Measurements from ENCODE around the gene FXYD1.
"Not testable (repeated sequence)": the region's sequence is repeated elsewhere in the genome, so short reads cannot be mapped to it uniquely, and the experiment has no call there.

Gene FXYD1

GRCh38 chr19:35099155-35099896 lies 39.3 kb upstream of the FXYD1 start:
- H4K20me1 ChIP-seq (ENCODE audit: insufficient read depth, low read length, poor library complexity, severe bottlenecking), result no peaks in the 10 kb centered on the region

GRCh38 chr19:35099897-35100275 lies 38.7 kb upstream of the FXYD1 start:
- no peaks in the 10 kb centered on the region for H3K36me3 ChIP-seq (ENCODE audit: insufficient read depth, low read length)
- no peaks in the 10 kb centered on the region for H3K27me3 ChIP-seq (ENCODE audit: insufficient read depth, low read length, poor library complexity, severe bottlenecking)
- no peaks in the 10 kb centered on the region for H4K20me1 ChIP-seq (ENCODE audit: insufficient read depth, low read length, poor library complexity, severe bottlenecking)
- no peak overlapping the region for H3K4me2 ChIP-seq (ENCODE audit: low read depth, low read length, poor library complexity, severe bottlenecking)
- no peak overlapping the region for H2AFZ ChIP-seq (ENCODE audit: low read length)
- H3K4me1 ChIP-seq (ENCODE audit: insufficient read depth, low read length, poor library complexity, severe bottlenecking), result no peaks in the 10 kb centered on the region
- no peaks in the 10 kb centered on the region for H3F3A ChIP-seq (ENCODE audit: low read depth)
- no peak overlapping the region for H3K9ac ChIP-seq (ENCODE audit: low read depth, low read length, poor library complexity, severe bottlenecking)
- no peaks in the 10 kb centered on the region for H3K9me2 ChIP-seq (replicated peaks; ENCODE audit: low read depth, low read length)
- TF ChIP-seq CTCF (conservative IDR thresholded peaks at IDR 0.05; ENCODE audit: low read length) (no peak), EZH2phosphoT487 (IDR thresholded peaks at IDR 0.05; ENCODE audit: borderline replicate concordance) (no peak)
- no peak overlapping the region for H3K4me3 ChIP-seq (ENCODE audit: low read length, poor library complexity, severe bottlenecking)
- H3K79me2 ChIP-seq (ENCODE audit: insufficient read depth, low read length), result no peaks in the 10 kb centered on the region
- H3K9me3 ChIP-seq (ENCODE audit: insufficient read depth, low read depth, low read length), result no peaks in the 10 kb centered on the region

More at GRCh38 chr19:35099155-35099896, 39.3 kb upstream of the FXYD1 start:
- no peaks in the 10 kb centered on the region for H3K9me2 ChIP-seq (replicated peaks; ENCODE audit: low read depth, low read length)
- no peaks in the 10 kb centered on the region for H3K4me1 ChIP-seq (ENCODE audit: insufficient read depth, low read length, poor library complexity, severe bottlenecking)
- no peak overlapping the region for H3K4me3 ChIP-seq (ENCODE audit: low read length, poor library complexity, severe bottlenecking)
- no peak overlapping the region for H3K4me2 ChIP-seq (ENCODE audit: low read depth, low read length, poor library complexity, severe bottlenecking)
- no peaks in the 10 kb centered on the region for H3K9me3 ChIP-seq (ENCODE audit: insufficient read depth, low read depth, low read length)
- no peak overlapping the region for H3K9ac ChIP-seq (ENCODE audit: low read depth, low read length, poor library complexity, severe bottlenecking)
- no peaks in the 10 kb centered on the region for H3F3A ChIP-seq (ENCODE audit: low read depth)
- H3K36me3 ChIP-seq (ENCODE audit: insufficient read depth, low read length), result no peaks in the 10 kb centered on the region
- no peak for TF ChIP-seq CTCF (conservative IDR thresholded peaks at IDR 0.05; ENCODE audit: low read length)
- no peak for TF ChIP-seq EZH2phosphoT487 (IDR thresholded peaks at IDR 0.05; ENCODE audit: borderline replicate concordance)
- no peaks in the 10 kb centered on the region for H3K79me2 ChIP-seq (ENCODE audit: insufficient read depth, low read length)
- H2AFZ ChIP-seq (ENCODE audit: low read length), result no peak overlapping the region
- no peaks in the 10 kb centered on the region for H3K27me3 ChIP-seq (ENCODE audit: insufficient read depth, low read length, poor library complexity, severe bottlenecking)

- no peak for TF ChIP-seq EZH2phosphoT487 (IDR thresholded peaks at IDR 0.05; ENCODE audit: borderline replicate concordance)
- TF ChIP-seq CTCF (conservative IDR thresholded peaks at IDR 0.05; ENCODE audit: low read length), result no peak
- no peak overlapping the region for H3K4me3 ChIP-seq (ENCODE audit: low read length, poor library complexity, severe bottlenecking)
Measured at GRCh38 chr19:35100588-35101533, 37.8 kb upstream of the FXYD1 start.

GRCh38 chr19:35101949-35102348 lies 36.7 kb upstream of the FXYD1 start:
- not testable (repeated sequence) for H3K4me3 ChIP-seq (ENCODE audit: low read length, poor library complexity, severe bottlenecking); H3K79me2 ChIP-seq (ENCODE audit: insufficient read depth, low read length); H2AFZ ChIP-seq (ENCODE audit: low read length); H3K9me2 ChIP-seq (replicated peaks; ENCODE audit: low read depth, low read length); H4K20me1 ChIP-seq (ENCODE audit: insufficient read depth, low read length, poor library complexity, severe bottlenecking); H3K27me3 ChIP-seq (ENCODE audit: insufficient read depth, low read length, poor library complexity, severe bottlenecking); H3K4me1 ChIP-seq (ENCODE audit: insufficient read depth, low read length, poor library complexity, severe bottlenecking); H3F3A ChIP-seq (ENCODE audit: low read depth); H3K36me3 ChIP-seq (ENCODE audit: insufficient read depth, low read length); H3K9ac ChIP-seq (ENCODE audit: low read depth, low read length, poor library complexity, severe bottlenecking); H3K4me2 ChIP-seq (ENCODE audit: low read depth, low read length, poor library complexity, severe bottlenecking); H3K9me3 ChIP-seq (ENCODE audit: insufficient read depth, low read depth, low read length)

More at GRCh38 chr19:35100588-35101533, 37.8 kb upstream of the FXYD1 start:
- Histone ChIP-seq H3K27me3 (ENCODE audit: insufficient read depth, low read length, poor library complexity, severe bottlenecking) (no peaks in the 10 kb centered on the region), H3K4me2 (ENCODE audit: low read depth, low read length, poor library complexity, severe bottlenecking) (no peak overlapping the region), H3F3A (ENCODE audit: low read depth) (no peaks in the 10 kb centered on the region), H2AFZ (ENCODE audit: low read length) (no peak overlapping the region), H3K79me2 (ENCODE audit: insufficient read depth, low read length) (no peaks in the 10 kb centered on the region), H3K36me3 (ENCODE audit: insufficient read depth, low read length) (no peaks in the 10 kb centered on the region), H4K20me1 (ENCODE audit: insufficient read depth, low read length, poor library complexity, severe bottlenecking) (no peaks in the 10 kb centered on the region), H3K9me2 (replicated peaks; ENCODE audit: low read depth, low read length) (no peaks in the 10 kb centered on the region), H3K4me1 (ENCODE audit: insufficient read depth, low read length, poor library complexity, severe bottlenecking) (no peaks in the 10 kb centered on the region), H3K9me3 (ENCODE audit: insufficient read depth, low read depth, low read length) (no peaks in the 10 kb centered on the region), H3K9ac (ENCODE audit: low read depth, low read length, poor library complexity, severe bottlenecking) (no peak overlapping the region)

DNA sequence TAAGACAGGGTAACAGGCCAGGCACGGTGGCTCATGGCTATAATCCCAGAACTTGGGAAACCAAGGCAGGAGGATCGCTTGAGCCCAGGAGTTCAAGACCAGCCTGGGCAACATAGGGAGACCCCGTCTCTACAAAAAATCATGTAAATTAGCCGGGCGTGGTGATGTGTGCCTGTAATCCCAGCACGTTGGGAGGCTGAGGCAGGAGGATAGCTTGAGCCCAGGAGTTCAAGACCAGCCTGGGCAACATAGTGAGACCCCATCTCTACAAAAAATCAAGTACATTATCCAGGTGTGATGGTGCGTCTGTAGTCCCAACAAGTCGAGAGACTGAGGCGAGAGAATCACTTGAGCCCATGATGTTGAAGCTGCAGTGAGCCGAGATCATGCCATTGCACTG lies 35.0 kb upstream of the FXYD1 start:
- not testable (repeated sequence) for H3F3A ChIP-seq (ENCODE audit: low read depth); H3K27me3 ChIP-seq (ENCODE audit: insufficient read depth, low read length, poor library complexity, severe bottlenecking); H3K9me3 ChIP-seq (ENCODE audit: insufficient read depth, low read depth, low read length)

More for the DNA sequence above, 35.0 kb upstream of the FXYD1 start:
- not testable (repeated sequence) for H3K9ac ChIP-seq (ENCODE audit: low read depth, low read length, poor library complexity, severe bottlenecking); H2AFZ ChIP-seq (ENCODE audit: low read length); H3K79me2 ChIP-seq (ENCODE audit: insufficient read depth, low read length); H3K36me3 ChIP-seq (ENCODE audit: insufficient read depth, low read length); H3K9me2 ChIP-seq (replicated peaks; ENCODE audit: low read depth, low read length); H3K4me3 ChIP-seq (ENCODE audit: low read length, poor library complexity, severe bottlenecking); H3K4me1 ChIP-seq (ENCODE audit: insufficient read depth, low read length, poor library complexity, severe bottlenecking); H4K20me1 ChIP-seq (ENCODE audit: insufficient read depth, low read length, poor library complexity, severe bottlenecking); H3K4me2 ChIP-seq (ENCODE audit: low read depth, low read length, poor library complexity, severe bottlenecking)
